ENCODE measurements around the gene SLC24A3. TPM values are rescaled to one million over a fixed set of nuclear protein-coding genes. Genes with fewer than 3 reads are reported as not detected.

Gene SLC24A3
- total and polyA plus RNA-seq, 2 experiments from 2014 or later = 0.81 to 2.5 TPM

GRCh38 chr20:19498756-19499155, 286.3 kb downstream of the SLC24A3 start (continued):
- TF ChIP-seq ZNF462 (CRISPR knock-in tag; IDR thresholded peaks at IDR 0.05) (no peak), ZNF114 (CRISPR knock-in tag; IDR thresholded peaks at IDR 0.05) (no peak), EZH2 (IDR thresholded peaks at IDR 0.05; ENCODE audit: low read depth, unreplicated experiment) (no peak)

GRCh38 chr20:19501476-19502115, 289.2 kb downstream of the SLC24A3 start:
- Histone ChIP-seq H3K9me2 (ENCODE audit: insufficient read depth) (no peaks in the 10 kb centered on the region; the same call in 1 of the 2 replicates), H4K20me1 (replicated peaks; ENCODE audit: insufficient read depth) (no peaks in the 10 kb centered on the region), H3F3A (replicated peaks; ENCODE audit: low read depth) (no peaks in the 10 kb centered on the region), H3K27me3 (ENCODE audit: insufficient read depth) (no peaks in the 10 kb centered on the region), H3K4me1 (ENCODE audit: insufficient read depth) (no peaks in the 10 kb centered on the region), H3K79me2 (replicated peaks; ENCODE audit: insufficient read depth) (no peaks in the 10 kb centered on the region), H3K36me3 (ENCODE audit: insufficient read depth) (no peaks in the 10 kb centered on the region), H3K4me2 (no peak overlapping the region), H3K27ac (ENCODE audit: low read depth) (no peak overlapping the region), H2AFZ (no peak overlapping the region), H3K4me3 (no peak overlapping the region)
- H3K9me3 Mint-ChIP-seq = no peaks in the 10 kb centered on the region
- H3K4me3 Mint-ChIP-seq = no peak overlapping the region
- H3K27me3 Mint-ChIP-seq (ENCODE audit: insufficient read depth, low read depth, poor library complexity) = peaks cover 3% of the 10 kb centered on the region
- no peak for TF ChIP-seq REST (IDR thresholded peaks at IDR 0.05; ENCODE audit: unreplicated experiment)
- DNase-seq (ENCODE audit: low spot score) (no peak), ATAC-seq (no peak)
- no peaks in the 10 kb centered on the region; the same call in 2 of the 3 replicates for H3K36me3 Mint-ChIP-seq (ENCODE audit: low read depth)
- no peak overlapping the region for H3K27ac Mint-ChIP-seq
- no peaks in the 10 kb centered on the region for H3K4me1 Mint-ChIP-seq
